Activated naive CD8-positive, alpha-beta T cell treated with anti-CD3 and anti-CD28 coated beads, Interleukin-2, amount 10 ng/mL, durations not matched to agents 7 days and 5 days (primary cell): ENCODE measurements around the gene ALPK3. TPM values are rescaled to one million over a fixed set of nuclear protein-coding genes. Genes with fewer than 3 reads are reported as not detected.

Experiments
- ATAC-seq: fragments of 150-1000 bp; cut with Tn5 transposase; one replicate; pipeline ENCODE4 v1.10.0; 2021; ENCODE audit warnings: low read depth, moderate library complexity
- POLR2A ChIA-PET: fragments of 350-600 bp; sonication (Branson Sonifier 250); formaldehyde crosslinking; loops from one replicate; lab custom pipeline; 2021; ENCODE audit warnings: antibody characterized with exemption; lab: Charles Lee
- DNase-seq: peaks from one replicate; pipeline ENCODE4 v3.0.0; 2021
- H3K27ac Mint-ChIP-seq: one replicate; pipeline ENCODE4 v1.8.0; 2022; ENCODE audit warnings: mild to moderate bottlenecking, mixed read lengths
- H3K27me3 Mint-ChIP-seq: one replicate; pipeline ENCODE4 v1.8.0; 2022; ENCODE audit warnings: mild to moderate bottlenecking, moderate library complexity, mixed read lengths
- H3K36me3 Mint-ChIP-seq: one replicate; pipeline ENCODE4 v1.8.0; 2021; ENCODE audit warnings: mild to moderate bottlenecking, mixed read lengths
- H3K4me1 Mint-ChIP-seq: one replicate; pipeline ENCODE4 v1.8.0; 2021; ENCODE audit warnings: mixed read lengths
- H3K4me3 Mint-ChIP-seq: one replicate; pipeline ENCODE4 v1.8.0; 2022; ENCODE audit warnings: mild to moderate bottlenecking, moderate library complexity, mixed read lengths
- H3K9me3 Mint-ChIP-seq: one replicate; pipeline ENCODE4 v1.8.0; 2021; ENCODE audit warnings: mixed read lengths
- total RNA-seq, 2 experiments: library from RNA; stranded (reverse); gene quantifications; one replicate each; pipeline ENCODE4 v1.2.3, GENCODE V29; 2021

ALPK3 gene
- total RNA-seq, 2 experiments from 2014 or later: 0.17 to 0.28 TPM

- H3K27ac Mint-ChIP-seq: peak overlapping the region; percentile 69
- H3K4me3 Mint-ChIP-seq: no peak overlapping the region
- no peak for ATAC-seq
- H3K36me3 Mint-ChIP-seq: peaks cover 2% of the 10 kb centered on the region
- peaks cover 20% of the 10 kb centered on the region for H3K4me1 Mint-ChIP-seq
- no peaks in the 10 kb centered on the region for H3K27me3 Mint-ChIP-seq
- H3K9me3 Mint-ChIP-seq: no peaks in the 10 kb centered on the region
- no peak for DNase-seq
- POLR2A ChIA-PET: no interaction called here
Measured at GRCh38 chr15:84911879-84912660, 94.9 kb downstream of the ALPK3 start.

- H3K27me3 Mint-ChIP-seq: no peaks in the 10 kb centered on the region
- H3K9me3 Mint-ChIP-seq: no peaks in the 10 kb centered on the region
- no peak overlapping the region for H3K27ac Mint-ChIP-seq
- peaks cover 20% of the 10 kb centered on the region for H3K4me1 Mint-ChIP-seq
- ATAC-seq (no peak), DNase-seq (no peak)
- POLR2A ChIA-PET: no interaction called here
- H3K36me3 Mint-ChIP-seq: peaks cover 2% of the 10 kb centered on the region
- no peak overlapping the region for H3K4me3 Mint-ChIP-seq
Measured at GRCh38 chr15:84913360-84913723, 96.2 kb downstream of the ALPK3 start.

- Mint-ChIP-seq H3K9me3 (no peaks in the 10 kb centered on the region), H3K27me3 (no peaks in the 10 kb centered on the region), H3K4me3 (peak overlapping the region; percentile 92), H3K36me3 (peaks cover 2% of the 10 kb centered on the region), H3K4me1 (peaks cover 20% of the 10 kb centered on the region), H3K27ac (peak overlapping the region; percentile 92)
- ATAC-seq: no peak
- no peak for DNase-seq
- POLR2A ChIA-PET: interaction anchor here (0.6 to 0.7 kb wide), 2 partner anchors 24 to 312 kb away, joined by 3 to 9 read pairs; no protein-coding TSS in a partner anchor
Measured at GRCh38 chr15:84914351-84914750, 97.2 kb downstream of the ALPK3 start.

- Mint-ChIP-seq H3K4me3 (peak overlapping the region; percentile 92), H3K9me3 (no peaks in the 10 kb centered on the region), H3K36me3 (peaks cover 2% of the 10 kb centered on the region), H3K4me1 (peaks cover 20% of the 10 kb centered on the region), H3K27ac (peak overlapping the region; percentile 92), H3K27me3 (no peaks in the 10 kb centered on the region)
- DNase-seq: peak; percentile 63
- ATAC-seq: peak; percentile 99
- POLR2A ChIA-PET: interaction anchor here (0.6 to 0.7 kb wide), 2 partner anchors 25 to 313 kb away, joined by 3 to 9 read pairs; no protein-coding TSS in a partner anchor
Measured at GRCh38 chr15:84914909-84915605, 97.9 kb downstream of the ALPK3 start.

GRCh38 chr15:84915606-84915958 is 98.4 kb downstream of the ALPK3 start:
- no peak for DNase-seq
- Mint-ChIP-seq H3K27ac (peak overlapping the region; percentile 92), H3K4me1 (peaks cover 20% of the 10 kb centered on the region), H3K9me3 (no peaks in the 10 kb centered on the region), H3K36me3 (peaks cover 2% of the 10 kb centered on the region), H3K27me3 (no peaks in the 10 kb centered on the region), H3K4me3 (peak overlapping the region; percentile 52)
- no peak for ATAC-seq
- POLR2A ChIA-PET: no interaction called here

- no peaks in the 10 kb centered on the region for H3K9me3 Mint-ChIP-seq
- H3K27me3 Mint-ChIP-seq: no peaks in the 10 kb centered on the region
- H3K36me3 Mint-ChIP-seq: peaks cover 2% of the 10 kb centered on the region
- POLR2A ChIA-PET: no interaction called here
- H3K4me1 Mint-ChIP-seq: peaks cover 13% of the 10 kb centered on the region
- no peak overlapping the region for H3K27ac Mint-ChIP-seq
- ATAC-seq (no peak), DNase-seq (no peak)
- H3K4me3 Mint-ChIP-seq: no peak overlapping the region
Measured at GRCh38 chr15:84917452-84917851, 100.3 kb downstream of the ALPK3 start.

GRCh38 chr15:84919106-84919667 is 102.0 kb downstream of the ALPK3 start:
- no peaks in the 10 kb centered on the region for H3K27me3 Mint-ChIP-seq
- H3K4me3 Mint-ChIP-seq: no peak overlapping the region
- peaks cover 11% of the 10 kb centered on the region for H3K4me1 Mint-ChIP-seq
- POLR2A ChIA-PET: no interaction called here
- no peak for ATAC-seq
- no peak for DNase-seq
- H3K9me3 Mint-ChIP-seq: no peaks in the 10 kb centered on the region
- peaks cover 2% of the 10 kb centered on the region for H3K36me3 Mint-ChIP-seq
- H3K27ac Mint-ChIP-seq: no peak overlapping the region

- ATAC-seq: no peak
- POLR2A ChIA-PET: no interaction called here
- DNase-seq: no peak
- Mint-ChIP-seq H3K27me3 (no peaks in the 10 kb centered on the region), H3K36me3 (no peaks in the 10 kb centered on the region), H3K27ac (no peak overlapping the region), H3K4me3 (no peak overlapping the region), H3K4me1 (no peaks in the 10 kb centered on the region), H3K9me3 (no peaks in the 10 kb centered on the region)
Measured at GRCh38 chr15:84921121-84921520, 104.0 kb downstream of the ALPK3 start.

- Mint-ChIP-seq H3K27ac (no peak overlapping the region), H3K4me1 (no peaks in the 10 kb centered on the region), H3K4me3 (no peak overlapping the region), H3K36me3 (no peaks in the 10 kb centered on the region), H3K27me3 (no peaks in the 10 kb centered on the region), H3K9me3 (no peaks in the 10 kb centered on the region)
- POLR2A ChIA-PET: no interaction called here
- ATAC-seq (no peak), DNase-seq (no peak)
Measured at GRCh38 chr15:84922530-84922929, 105.4 kb downstream of the ALPK3 start.

Other genes starting within 250 kb of the ALPK3 start
- gene ZSCAN2, start 216.3 kb upstream of the ALPK3 start, total RNA-seq: 10 to 100 TPM in 1 of 2 experiments, 1 to 10 TPM in 1; 9.6 to 10.9 TPM
- 10 to 100 TPM; 26.8 to 27.9 TPM for gene WDR73, start 163.1 kb upstream of the ALPK3 start, total RNA-seq
- gene NMB, start 159.2 kb upstream of the ALPK3 start, total RNA-seq: 1 to 10 TPM; 1.1 to 1.7 TPM
- 10 to 100 TPM; 97.1 to 99.1 TPM for gene SEC11A, start 101.2 kb upstream of the ALPK3 start, total RNA-seq
- 10 to 100 TPM; 35.6 TPM for gene ZNF592, start 68.8 kb upstream of the ALPK3 start, total RNA-seq
- not detected for gene SLC28A1, start 67.3 kb downstream of the ALPK3 start, total RNA-seq
- 10 to 100 TPM; 22.3 to 27.7 TPM for gene PDE8A, start 164.5 kb downstream of the ALPK3 start, total RNA-seq